ENCODE data around the gene WDR1. TPM values are rescaled to one million over a fixed set of nuclear protein-coding genes. Genes with fewer than 3 reads are reported as not detected.

Gene WDR1
- total RNA-seq, 2 experiments from 2014 or later = 77.6 to 152 TPM

DNA sequence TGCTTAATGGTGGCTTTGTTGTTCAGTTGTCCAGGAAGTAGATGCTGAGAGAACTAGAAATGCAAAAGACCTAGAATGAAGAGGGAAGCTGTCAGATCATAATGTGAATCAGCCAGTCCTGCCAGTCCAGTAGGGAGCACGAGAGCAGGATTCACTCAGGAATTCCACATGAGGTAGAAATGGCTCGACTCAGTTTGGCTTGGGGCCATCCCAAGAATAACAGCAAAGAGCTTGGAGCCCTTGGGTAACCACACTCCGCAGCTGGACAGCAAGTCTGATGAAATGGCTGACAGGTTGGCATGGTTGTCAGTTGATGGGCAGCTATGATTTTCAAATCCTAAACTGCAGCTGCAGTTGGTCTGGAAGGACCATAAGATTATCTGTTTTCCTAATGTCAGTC is 44.5 kb upstream of the WDR1 start:
- Histone ChIP-seq H3K4me3 (ENCODE audit: low read depth, low read length, poor library complexity, severe bottlenecking) (no peak overlapping the region), H3K9me2 (ENCODE audit: insufficient read depth, low read length) (no peaks in the 10 kb centered on the region), H3K4me1 (ENCODE audit: insufficient read depth, low read length, poor library complexity, severe bottlenecking) (no peaks in the 10 kb centered on the region), H3K9me3 (ENCODE audit: low read length) (no peaks in the 10 kb centered on the region), H3K4me2 (ENCODE audit: low read length) (no peak overlapping the region), H3K36me3 (ENCODE audit: insufficient read depth, low read length) (no peaks in the 10 kb centered on the region), H3K27ac (ENCODE audit: low read depth, low read length, poor library complexity, severe bottlenecking) (no peak overlapping the region), H3K79me2 (ENCODE audit: insufficient read depth, low read depth, low read length) (no peaks in the 10 kb centered on the region), H4K20me1 (ENCODE audit: insufficient read depth, low read length) (no peaks in the 10 kb centered on the region), H2AFZ (ENCODE audit: low read length) (no peak overlapping the region)
- BruUV-seq (replicated peaks) = no TSS peak
- intact Hi-C loops (cut with micrococcal nuclease; ENCODE audit: unreplicated experiment) = no loop called here
- TF ChIP-seq, protein P1, sequence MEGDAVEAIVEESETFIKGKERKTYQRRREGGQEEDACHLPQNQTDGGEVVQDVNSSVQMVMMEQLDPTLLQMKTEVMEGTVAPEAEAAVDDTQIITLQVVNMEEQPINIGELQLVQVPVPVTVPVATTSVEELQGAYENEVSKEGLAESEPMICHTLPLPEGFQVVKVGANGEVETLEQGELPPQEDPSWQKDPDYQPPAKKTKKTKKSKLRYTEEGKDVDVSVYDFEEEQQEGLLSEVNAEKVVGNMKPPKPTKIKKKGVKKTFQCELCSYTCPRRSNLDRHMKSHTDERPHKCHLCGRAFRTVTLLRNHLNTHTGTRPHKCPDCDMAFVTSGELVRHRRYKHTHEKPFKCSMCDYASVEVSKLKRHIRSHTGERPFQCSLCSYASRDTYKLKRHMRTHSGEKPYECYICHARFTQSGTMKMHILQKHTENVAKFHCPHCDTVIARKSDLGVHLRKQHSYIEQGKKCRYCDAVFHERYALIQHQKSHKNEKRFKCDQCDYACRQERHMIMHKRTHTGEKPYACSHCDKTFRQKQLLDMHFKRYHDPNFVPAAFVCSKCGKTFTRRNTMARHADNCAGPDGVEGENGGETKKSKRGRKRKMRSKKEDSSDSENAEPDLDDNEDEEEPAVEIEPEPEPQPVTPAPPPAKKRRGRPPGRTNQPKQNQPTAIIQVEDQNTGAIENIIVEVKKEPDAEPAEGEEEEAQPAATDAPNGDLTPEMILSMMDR (conservative IDR thresholded peaks at IDR 0.05; ENCODE audit: low read length) = no peak
- no peak for TF ChIP-seq EZH2phosphoT487 (IDR thresholded peaks at IDR 0.05; ENCODE audit: borderline replicate concordance, low read depth, low read length)
- CTCF ChIA-PET (ENCODE audit: unreplicated experiment) = no interaction called here
- no peak for DNase-seq (ENCODE audit: low spot score)
- POLR2A ChIA-PET = no interaction called here

DNA sequence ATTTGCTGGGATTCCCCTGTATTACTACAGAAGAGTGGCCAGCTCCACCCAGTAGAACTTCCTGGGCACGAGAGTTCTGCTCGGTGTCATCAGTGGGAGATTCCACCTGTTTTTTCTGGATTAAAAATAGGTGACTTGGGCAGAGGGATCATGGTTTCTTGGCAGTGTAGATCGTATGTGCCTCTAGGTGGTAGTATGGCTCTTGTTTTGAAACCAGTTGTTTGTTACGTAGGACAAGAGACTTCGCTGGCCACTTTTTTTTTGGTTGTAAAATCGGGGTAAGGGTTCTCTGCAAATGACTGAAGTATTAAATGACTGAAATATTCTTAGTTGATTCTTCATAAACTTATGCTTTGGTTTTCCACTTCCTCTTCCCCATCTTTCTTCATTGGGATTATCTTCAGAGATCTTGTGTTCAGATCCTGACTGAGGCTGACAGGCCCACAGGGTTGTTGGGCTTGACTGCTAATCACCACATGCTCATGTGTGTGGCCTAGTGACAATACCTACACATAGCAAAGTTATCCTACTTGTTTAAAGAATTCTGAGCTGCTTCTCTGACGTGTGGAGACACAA is 43.8 kb upstream of the WDR1 start:
- TF ChIP-seq EZH2phosphoT487 (IDR thresholded peaks at IDR 0.05; ENCODE audit: borderline replicate concordance, low read depth, low read length) = no peak
- TF ChIP-seq, protein P1 (conservative IDR thresholded peaks at IDR 0.05; ENCODE audit: low read length) = peak; percentile 36
- Histone ChIP-seq H3K4me1 (ENCODE audit: insufficient read depth, low read length, poor library complexity, severe bottlenecking) (no peaks in the 10 kb centered on the region), H2AFZ (ENCODE audit: low read length) (no peak overlapping the region), H4K20me1 (ENCODE audit: insufficient read depth, low read length) (no peaks in the 10 kb centered on the region), H3K4me3 (ENCODE audit: low read depth, low read length, poor library complexity, severe bottlenecking) (no peak overlapping the region), H3K27ac (ENCODE audit: low read depth, low read length, poor library complexity, severe bottlenecking) (no peak overlapping the region), H3K36me3 (ENCODE audit: insufficient read depth, low read length) (no peaks in the 10 kb centered on the region), H3K79me2 (ENCODE audit: insufficient read depth, low read depth, low read length) (no peaks in the 10 kb centered on the region), H3K9me3 (ENCODE audit: low read length) (no peaks in the 10 kb centered on the region), H3K9me2 (ENCODE audit: insufficient read depth, low read length) (no peaks in the 10 kb centered on the region), H3K4me2 (ENCODE audit: low read length) (no peak overlapping the region)
- intact Hi-C loops (cut with micrococcal nuclease; ENCODE audit: unreplicated experiment) = no loop called here
- CTCF ChIA-PET (ENCODE audit: unreplicated experiment) = no interaction called here
- no TSS peak for BruUV-seq (replicated peaks)
- POLR2A ChIA-PET = no interaction called here
- no peak for DNase-seq (ENCODE audit: low spot score)

DNA sequence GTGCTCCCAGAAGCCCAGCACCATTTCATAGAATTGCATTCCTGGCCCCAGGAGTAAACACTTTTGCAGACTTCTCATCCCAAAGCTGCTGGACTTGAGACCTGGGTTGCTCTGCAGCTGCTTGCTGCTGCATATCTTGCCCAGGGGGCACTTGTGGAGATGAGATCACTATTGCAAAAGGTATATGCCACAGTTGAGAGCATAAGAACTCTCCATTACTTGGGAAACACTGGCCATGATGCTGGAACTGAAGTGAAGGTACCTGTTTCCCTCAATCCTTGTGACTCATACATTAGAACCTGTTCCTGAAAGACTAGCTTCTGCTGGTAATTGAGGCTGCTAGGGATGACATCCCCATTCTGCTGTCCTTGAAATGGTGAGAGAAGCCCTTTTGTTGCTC is 43.1 kb upstream of the WDR1 start:
- ChIA-PET POLR2A (no interaction called here), CTCF (ENCODE audit: unreplicated experiment) (interaction anchor here (0.6 kb wide), 1 partner anchor 20 kb away, joined by 4 read pairs; no protein-coding TSS in a partner anchor)
- H3K79me2 ChIP-seq (ENCODE audit: insufficient read depth, low read depth, low read length) = no peaks in the 10 kb centered on the region
- no peak for DNase-seq (ENCODE audit: low spot score)
- BruUV-seq (replicated peaks) = no TSS peak
- no peak overlapping the region for H3K4me3 ChIP-seq (ENCODE audit: low read depth, low read length, poor library complexity, severe bottlenecking)
- intact Hi-C loops (cut with micrococcal nuclease; ENCODE audit: unreplicated experiment) = loop anchor here (5.0 kb wide), 1 partner anchor 243 kb away; no protein-coding TSS in a partner anchor
- no peak overlapping the region for H2AFZ ChIP-seq (ENCODE audit: low read length)
- no peaks in the 10 kb centered on the region for H3K36me3 ChIP-seq (ENCODE audit: insufficient read depth, low read length)
- TF ChIP-seq EZH2phosphoT487 (IDR thresholded peaks at IDR 0.05; ENCODE audit: borderline replicate concordance, low read depth, low read length) = no peak
- TF ChIP-seq, protein P1 (conservative IDR thresholded peaks at IDR 0.05; ENCODE audit: low read length) = no peak
- H3K4me1 ChIP-seq (ENCODE audit: insufficient read depth, low read length, poor library complexity, severe bottlenecking) = no peaks in the 10 kb centered on the region
- H3K27ac ChIP-seq (ENCODE audit: low read depth, low read length, poor library complexity, severe bottlenecking) = no peak overlapping the region
- no peaks in the 10 kb centered on the region for H3K9me3 ChIP-seq (ENCODE audit: low read length)
- H3K9me2 ChIP-seq (ENCODE audit: insufficient read depth, low read length) = no peaks in the 10 kb centered on the region
- no peaks in the 10 kb centered on the region for H4K20me1 ChIP-seq (ENCODE audit: insufficient read depth, low read length)
- H3K4me2 ChIP-seq (ENCODE audit: low read length) = no peak overlapping the region
